ENCODE data around the gene MLPH.

Gene MLPH

DNA sequence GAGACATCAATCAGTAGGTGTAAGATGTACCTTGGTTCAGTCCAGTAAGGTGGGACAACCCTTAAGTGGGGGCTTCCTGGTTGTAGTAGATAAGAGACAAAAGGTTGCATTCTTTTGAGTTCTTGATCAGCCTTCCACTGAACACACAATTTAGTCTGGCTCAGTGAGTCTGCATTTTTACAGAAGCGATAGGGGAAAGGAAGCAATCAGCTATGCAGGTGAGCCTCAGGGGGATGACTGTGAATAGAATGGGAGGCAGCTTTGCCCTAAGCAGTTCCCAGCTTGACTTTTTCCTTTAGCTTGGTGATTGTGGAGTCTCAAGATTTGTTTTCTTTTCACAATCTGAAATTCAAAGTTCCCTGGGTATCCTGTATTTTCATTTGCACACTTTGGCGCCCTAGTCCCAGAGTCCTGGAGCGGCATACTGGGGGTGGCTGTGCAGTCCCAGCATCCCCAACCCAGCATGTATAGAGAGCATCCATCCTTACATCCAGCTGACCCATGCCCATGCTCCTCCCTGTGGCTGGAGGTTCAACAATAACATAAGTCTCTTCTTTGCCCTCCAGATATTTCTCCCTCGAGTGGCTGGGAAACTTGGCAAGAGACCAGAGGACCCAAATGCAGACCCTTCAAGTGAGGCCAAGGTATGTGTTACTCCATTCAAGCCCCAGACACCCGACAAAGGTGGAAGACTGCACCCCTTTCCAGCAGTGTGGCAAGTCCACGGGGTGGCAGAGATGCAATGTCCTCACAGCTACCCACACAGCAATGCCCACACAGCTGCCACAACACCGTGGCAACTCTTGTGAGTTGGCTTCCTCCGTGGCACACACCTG is 59.2 kb downstream of the MLPH start:
- no peak for DNase-seq (ENCODE audit: low spot score)

DNA sequence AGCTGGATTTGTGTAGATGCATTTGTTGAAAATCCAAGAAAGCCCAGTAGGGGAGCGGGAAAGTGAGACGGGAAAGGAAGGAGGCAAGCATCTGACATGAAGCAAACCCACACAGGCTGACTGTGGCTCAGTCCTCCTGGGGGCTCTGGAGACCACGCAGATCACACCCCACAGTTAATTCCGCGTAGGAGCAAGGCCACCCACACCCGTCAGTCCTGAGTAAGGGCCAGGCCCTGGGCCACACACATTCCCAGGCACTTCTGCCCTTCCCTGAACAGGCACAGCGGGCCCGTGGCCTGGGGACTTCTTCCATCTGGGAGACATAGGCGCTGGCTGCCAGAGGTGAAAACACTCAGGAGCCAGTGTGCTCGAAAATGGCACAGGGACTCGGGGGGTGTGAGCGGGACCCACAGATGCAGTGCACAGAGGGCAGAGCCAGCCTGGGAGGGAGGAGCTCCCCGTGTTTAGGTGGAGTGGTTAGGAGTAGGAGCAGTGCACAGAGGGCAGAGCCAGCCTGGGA is 59.9 kb downstream of the MLPH start:
- no peak for DNase-seq (ENCODE audit: low spot score)

DNA sequence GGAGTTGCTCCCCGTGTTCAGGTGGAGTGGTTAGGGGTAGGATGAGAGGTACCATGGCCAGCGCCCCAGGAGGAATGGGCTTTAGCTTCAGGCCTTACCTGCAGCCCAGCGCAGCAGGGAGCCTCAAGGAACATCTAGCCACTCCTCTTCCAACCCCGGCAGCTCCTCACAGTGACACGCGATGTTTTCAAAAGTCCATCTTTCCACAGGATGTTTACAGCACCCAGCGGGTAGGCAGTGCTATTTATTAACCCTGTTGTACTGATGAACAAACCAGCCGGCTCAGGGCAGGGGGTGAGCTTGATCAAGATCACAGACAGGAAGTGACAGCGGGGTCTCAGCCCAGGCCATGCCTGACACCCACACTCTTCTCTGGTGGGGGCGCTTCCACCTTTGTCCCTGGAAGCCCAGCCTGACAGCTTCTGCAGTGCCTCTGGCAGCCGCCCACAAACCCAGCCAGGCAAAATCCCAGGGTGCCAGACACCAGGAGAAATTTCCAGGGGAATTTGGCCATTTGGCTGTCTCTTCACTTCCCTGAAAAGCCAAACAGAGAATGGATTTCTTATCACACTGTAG is 60.9 kb downstream of the MLPH start:
- DNase-seq (ENCODE audit: low spot score), result no peak

DNA sequence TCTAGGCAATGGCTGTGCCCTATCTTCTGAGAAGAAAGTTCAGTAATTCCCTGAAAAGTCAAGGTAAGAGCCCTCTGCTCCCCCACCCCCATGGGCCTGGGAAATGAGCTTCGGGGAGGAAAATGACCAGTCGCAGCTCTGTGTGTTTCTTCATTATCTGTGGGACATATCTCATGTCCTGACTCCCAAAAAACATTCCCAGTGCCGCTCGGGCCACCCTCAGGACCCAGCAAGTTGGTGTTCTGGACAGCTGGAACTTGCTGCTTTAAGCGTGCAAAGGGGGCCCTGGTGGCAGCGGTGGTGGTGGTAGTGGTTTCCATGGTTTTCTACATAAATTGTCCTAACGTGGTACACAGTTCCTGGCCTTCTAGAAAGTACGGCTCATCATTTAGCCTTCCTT is 62.2 kb downstream of the MLPH start:
- no peak for DNase-seq (ENCODE audit: low spot score)

DNA sequence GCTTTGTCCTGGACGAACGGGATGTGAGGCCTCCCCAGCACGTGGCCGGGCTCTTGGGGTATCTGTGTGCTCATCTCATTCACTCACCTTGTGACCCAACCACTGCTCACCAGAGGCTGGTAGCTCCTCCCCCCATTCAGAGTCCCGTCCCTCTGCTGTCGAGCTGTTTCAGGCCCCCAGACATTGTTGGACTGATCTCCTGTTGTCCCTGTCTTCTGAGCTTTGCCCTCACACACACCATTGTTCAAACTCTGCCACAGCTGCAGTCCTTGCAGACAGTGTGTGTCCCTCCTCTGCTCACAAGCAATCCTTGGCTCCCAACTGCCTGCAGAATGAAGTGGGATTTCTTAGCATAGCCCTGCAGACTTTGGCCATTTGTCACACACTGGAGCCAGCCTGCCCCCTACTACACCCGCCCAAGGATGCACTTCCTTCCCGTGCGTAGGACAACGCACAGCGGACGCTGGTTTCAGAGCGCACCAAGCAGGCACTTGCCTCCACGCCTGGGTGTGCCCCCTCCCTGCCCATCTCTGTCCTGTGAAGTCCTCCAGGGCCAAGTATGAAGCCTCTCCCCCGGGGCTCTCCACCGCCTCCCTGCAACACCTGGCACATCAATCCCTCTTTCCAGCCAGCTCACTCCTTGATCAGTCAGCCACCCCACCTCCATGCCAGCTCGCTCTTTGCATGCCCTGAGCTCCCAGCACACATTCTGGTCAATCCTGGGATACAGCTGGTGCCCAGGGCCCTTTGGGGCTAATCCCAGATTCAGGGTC is 62.8 kb downstream of the MLPH start:
- DNase-seq (ENCODE audit: low spot score), result no peak

DNA sequence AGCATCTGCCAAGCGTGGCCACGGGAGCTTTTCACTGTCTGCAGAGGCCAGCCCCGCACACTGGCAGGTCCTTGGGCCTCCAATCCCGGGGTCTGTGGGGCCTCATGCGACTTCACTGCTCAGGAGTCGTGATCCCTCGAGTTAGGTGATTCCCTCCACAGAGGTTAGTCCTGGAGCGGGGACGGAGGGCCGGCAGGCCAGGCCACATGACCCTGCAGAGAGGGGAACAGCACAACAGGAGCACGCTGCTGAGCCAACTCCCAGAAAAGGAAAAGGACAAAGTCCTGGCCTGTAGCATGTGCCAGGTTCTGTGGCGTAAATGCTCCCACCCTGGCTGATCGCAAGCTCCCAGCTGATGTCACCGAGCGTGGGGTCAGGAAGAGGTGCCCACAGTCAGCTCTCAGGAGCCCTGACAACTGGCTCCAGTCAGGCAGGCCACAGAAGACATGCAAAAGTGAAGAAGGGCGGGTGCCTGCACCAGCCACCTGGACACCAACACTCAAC is 64.1 kb downstream of the MLPH start:
- no peak for DNase-seq (ENCODE audit: low spot score)

DNA sequence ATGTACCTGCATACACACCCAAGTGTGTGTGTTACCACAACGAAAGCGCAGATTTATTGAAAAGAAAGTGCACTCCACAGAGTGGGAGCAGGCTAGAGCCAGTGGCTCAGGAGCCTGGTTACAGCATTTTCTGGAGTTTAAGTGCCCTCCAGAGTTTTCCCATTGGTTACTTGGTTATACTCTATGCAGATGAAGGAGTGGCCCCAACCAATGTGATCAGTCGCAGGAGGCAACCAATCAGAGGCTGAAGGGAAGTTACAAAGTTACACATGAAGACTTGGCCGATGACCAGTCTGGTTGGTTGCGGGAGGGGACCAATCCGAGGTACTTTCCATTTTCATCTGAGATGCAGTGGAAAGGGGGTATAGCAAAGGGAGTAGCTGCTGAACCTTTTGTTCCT is 65.9 kb downstream of the MLPH start:
- peak; percentile 18 for DNase-seq (ENCODE audit: low spot score)

DNA sequence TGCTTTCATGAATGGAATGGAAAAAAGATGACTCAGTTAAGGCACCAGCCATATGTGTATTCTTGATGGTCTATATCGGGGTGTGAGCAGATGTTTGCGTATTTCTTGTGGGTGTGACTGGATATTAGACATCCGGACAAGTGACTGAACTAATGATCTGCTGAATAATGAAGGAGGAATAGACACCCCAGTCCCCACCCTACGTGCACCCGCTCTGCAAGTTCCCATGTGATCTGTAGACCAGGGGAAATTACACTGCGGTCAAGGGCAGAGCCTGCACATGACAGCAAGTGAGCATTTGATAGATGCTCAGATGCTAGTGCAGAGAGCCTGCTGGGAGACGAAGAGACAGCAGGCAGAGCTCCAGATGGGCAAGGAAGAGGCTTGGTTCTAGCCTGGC is 66.9 kb downstream of the MLPH start:
- DNase-seq (ENCODE audit: low spot score), result no peak

DNA sequence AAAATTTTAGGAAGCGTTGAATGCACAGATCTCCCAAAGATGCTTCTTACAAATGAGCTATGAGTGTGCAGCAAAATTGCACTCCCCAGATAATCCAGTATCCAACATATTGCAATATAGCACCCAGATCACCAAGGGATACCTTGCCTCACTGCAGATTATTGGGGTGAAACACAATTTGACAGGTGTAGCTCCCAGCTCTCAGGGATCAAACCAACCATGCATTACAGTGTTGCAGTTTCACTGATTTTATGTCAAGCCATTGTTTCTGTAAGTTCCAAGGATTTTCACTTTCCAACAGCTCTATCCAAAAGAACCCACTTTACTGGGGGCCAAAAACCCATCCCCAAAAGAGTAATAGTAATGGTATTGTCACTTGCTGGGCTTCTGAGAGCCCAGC is 68.5 kb downstream of the MLPH start:
- DNase-seq (ENCODE audit: low spot score), result no peak

DNA sequence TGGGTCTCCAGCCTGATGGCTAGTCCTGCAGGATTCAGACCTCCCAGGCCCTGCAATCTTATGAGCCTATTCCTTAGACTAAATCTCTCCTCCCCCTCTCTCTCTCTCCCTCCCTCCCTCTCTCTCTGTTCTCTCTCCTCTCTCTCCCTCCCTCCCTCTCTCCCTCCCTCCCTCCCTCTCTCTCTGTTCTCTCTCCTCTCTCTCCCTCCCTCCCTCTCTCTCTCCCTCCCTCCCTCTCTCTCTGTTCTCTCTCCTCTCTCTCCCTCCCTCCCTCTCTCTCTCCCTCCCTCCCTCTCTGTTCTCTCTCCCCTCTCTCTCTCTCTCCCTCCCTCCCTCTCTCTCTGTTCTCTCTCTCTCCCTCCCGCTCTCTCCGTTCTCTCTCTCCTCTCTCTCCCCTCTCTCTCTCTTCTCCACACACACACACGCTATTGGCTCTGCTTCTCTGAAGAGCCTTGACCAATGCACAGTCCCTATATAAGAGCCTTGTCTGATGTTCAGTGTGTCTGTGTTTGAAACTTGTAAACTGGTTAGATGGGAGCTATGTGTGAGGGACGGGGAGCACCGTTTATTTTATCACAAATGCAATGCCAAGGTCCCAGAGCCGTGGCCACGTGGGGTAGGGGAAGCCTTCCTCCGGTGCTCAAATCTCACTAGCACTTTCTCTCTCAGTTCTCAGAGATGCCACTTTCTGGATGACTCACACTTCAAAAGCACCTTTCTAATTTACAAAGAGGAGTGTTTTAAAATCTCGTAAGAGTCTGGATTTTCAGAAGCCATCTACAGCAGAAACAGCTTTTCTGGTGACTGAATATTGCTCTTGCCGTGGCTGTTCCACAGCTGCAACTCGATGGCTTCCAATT is 70.0 kb downstream of the MLPH start:
- no peak for DNase-seq (ENCODE audit: low spot score)

DNA sequence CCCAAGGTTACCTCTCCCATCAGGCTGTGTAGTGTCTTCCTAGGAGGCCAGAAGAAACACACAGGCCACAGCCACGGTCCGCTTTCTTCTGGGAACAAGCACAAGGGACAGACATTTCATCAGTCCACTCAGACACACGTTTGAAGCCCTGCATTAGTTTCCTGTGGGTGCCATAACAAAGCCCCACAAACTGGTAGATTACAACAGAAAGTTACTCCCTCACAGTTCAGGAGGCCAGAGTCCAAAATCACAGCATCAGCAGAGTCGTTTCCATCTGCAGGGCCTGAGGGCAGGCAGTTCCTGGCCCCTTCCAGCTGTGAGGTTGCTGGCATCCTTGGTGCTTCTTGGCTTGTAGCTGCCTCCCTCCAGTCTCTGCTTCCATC is 70.6 kb downstream of the MLPH start:
- DNase-seq (ENCODE audit: low spot score), result no peak

DNA sequence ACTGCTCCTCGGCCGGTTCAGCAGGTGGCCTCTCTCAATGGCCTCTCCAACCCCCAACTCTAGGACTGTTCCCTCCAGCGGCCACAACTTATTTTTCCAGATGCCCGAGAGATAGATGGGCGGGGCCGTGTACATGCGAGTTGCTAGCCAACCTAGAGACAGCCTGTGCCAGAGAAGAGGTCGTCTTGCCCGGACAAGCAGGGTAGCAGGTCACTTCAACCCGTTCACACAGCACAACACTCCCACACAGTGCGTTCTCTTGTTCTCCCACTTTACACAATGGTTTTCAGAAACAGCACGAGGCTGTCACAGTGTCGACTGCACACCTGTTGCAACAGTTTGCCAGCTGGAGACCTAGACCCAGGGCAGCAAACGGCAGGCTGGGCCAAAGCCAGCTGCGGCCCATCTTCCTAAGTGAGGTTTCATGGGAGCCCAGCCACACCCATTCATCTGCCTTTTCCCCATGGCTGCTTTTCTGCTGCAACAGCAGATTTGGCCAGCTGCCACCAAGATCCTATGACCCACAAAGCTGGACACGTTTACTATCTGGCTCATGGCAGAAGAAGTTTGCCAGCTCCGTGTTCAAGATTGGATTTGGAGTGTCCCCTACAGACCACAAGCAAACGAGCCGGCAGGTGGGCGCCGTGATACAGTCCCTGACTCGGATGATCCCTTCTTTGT is 72.0 kb downstream of the MLPH start:
- DNase-seq (ENCODE audit: low spot score), result no peak

DNA sequence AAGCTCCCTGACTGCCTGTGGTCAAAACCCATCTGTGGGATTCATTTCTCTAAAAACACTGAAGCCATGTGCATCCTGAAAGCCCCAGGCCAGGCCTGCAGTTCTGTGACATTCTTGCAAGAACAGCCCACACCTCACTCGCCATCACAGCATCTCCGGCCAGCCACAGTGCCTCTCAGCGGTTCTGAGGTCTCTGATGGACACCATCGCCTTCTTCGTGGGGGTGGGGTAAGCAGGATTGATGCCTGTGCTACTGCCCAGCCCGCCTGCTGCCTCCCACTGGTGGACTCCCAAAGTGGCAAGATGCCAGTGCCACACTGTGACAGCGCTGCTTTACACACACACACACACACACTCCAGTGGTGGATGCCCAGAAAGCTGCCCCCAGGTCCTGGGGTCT is 74.2 kb downstream of the MLPH start:
- no peak for DNase-seq (ENCODE audit: low spot score)

DNA sequence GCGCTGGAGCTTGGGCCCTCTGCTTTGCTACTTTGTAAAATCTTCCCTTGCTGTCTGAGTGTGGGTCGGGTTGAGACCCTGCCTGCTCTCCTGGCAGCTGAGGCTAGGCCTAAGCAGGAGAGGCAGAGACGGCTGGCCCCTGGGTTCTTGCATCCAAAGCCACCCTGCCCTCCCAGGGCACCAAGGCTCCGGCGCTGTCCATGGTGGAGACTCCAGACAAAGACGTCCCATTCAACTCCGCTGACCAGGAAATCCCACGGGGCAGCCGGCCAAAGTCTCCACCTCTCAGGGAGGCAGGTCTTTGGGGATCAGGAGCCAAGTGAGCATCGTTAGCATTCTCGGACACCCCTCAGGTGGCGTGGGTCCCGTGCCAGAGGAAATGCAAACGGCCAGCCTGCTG is 76.8 kb downstream of the MLPH start:
- DNase-seq (ENCODE audit: low spot score), result no peak

DNA sequence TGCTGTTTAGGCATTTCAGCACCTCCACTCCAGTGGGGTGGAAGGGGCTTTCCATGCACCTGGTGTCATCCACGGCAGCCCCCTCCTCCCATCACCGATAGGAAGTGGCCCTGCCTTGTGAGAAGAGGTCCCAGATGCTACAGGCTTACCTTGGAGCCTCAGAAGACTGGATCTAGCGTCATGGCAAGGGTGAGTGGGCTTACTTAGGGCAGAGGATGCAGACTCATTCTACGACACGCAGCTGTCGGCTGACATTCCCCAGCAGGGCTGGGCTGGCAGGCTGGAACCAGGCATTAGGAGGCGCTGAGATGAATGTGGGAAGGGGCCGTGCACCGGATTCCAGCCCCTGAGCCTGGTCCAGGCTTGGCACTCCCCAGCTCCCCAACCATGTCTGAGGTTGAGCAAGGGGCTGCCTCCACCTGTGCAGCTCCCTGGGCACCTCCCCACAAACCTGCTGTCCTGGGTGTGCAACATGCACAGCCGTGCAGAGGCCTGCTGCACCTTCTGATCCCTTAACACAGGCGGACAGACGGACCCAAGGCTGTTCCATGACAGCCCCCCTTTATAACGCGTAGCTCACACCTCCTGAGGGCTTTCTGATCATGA is 77.6 kb downstream of the MLPH start:
- DNase-seq (ENCODE audit: low spot score), result no peak

DNA sequence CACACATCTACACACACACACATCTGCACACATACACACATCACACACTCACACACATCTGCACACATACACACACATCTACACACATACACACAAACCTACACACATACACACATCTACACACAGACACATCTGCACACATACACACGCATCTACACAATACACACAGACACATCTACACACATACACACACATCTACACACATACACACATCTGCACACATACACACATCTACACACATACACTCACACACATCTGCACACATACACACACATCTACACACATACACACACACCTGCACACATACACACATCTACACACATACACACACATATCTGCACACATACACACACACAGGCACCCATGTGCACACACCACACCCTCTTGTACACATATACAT is 78.9 kb downstream of the MLPH start:
- no peak for DNase-seq (ENCODE audit: low spot score)

DNA sequence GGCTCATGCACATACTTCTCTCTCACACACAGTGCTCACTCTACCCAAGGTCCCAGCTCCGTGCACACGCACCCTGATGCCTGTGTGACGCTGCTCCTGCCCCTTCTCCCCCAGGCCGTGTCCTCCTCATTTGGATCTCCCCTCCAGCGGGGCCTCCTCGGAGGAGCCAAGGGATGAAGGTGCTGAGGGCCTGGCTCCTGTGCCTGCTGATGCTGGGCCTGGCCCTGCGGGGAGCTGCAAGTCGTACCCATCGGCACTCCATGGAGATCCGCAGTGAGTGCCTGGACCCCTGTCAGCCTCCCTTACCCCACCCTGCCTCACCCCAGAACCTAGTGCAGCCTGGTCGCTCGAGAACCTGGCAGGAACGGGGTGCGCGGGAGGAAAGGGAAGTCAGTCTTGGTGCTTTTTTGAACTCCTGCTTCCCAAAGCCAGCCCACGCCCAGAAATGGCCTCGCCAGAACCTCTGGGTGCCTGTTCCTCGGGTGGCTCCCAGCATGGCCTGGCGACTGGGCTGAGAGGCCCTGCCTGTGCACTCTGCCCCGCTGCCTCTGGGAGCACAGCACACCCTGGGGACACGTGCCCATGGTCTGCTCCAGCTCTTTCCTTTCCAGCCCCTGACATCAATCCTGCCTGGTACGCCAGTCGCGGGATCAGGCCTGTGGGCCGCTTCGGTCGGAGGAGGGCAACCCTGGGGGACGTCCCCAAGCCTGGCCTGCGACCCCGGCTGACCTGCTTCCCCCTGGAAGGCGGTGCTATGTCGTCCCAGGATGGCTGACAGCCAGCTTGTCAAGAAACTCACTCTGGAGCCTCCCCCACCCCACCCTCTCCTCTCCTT is 79.6 kb downstream of the MLPH start, which contains the start of gene PRLH:
PRLH (plus strand) TSS at position 174 of the 835 bp plus-strand sequence; CDS start at position 174, 0 bp downstream.
- no peak for DNase-seq (ENCODE audit: low spot score)

DNA sequence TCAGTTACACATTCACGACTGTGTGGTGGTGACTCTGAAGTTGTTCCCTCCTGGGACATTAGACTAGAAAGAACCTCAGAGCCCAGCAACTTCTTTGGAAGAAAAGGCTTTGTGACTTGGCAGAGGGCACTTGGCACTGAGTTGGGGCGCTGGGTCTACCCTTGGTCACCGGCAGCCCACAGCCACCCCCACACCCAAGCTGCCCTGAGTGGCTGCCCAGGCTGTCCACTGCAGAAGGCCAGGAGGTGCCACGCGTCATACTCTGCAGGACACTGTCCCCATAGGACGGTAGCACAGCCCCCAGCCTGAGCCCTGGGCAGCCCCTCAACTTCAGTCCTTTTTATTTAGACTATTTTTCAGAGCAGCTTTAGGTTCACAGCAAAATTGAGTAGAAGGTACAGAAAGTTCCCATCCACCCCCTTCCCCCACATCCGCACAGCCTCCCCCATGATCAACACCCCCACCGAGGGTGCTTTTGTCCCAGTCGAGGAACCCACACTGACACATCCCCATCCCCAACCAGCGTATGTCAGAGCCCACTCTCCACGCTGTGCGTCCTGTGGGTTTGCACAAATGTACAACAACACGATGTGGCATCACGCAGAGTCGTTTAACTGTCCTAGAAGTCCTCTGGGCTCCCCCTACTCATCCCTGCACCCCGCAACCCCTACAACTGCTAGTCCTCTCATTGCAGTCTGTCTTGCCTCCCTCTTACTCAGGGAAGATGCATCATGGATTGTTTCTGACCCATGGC is 80.4 kb downstream of the MLPH start:
- DNase-seq (ENCODE audit: low spot score), result no peak

DNA sequence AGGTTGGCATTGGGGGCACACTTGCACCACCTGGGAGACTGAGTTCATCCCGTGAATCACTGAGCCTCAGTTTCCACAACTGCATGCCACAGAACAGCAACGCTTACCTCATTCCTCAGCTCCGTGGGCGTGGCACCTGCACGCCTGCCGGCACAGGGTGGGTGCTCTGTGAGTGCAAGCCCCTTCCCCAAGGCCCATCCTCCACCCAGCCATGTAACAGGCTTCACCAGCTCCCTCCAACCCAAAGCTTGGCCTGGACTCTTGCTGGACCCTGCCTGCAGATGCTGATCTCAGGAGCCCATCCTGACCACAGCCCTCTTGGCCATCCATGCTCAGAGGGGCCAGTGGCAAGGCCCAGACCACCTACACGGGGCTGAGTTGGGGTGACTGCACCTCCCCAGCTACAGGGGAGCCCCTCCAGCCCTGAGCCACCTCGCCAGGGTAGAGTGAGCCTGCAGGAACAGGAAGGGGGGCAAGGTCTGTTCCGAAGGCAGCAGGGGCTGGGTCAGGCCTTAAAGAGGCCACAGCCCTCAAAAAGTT is 81.1 kb downstream of the MLPH start:
- DNase-seq (ENCODE audit: low spot score), result no peak
